Adrenal gland (tissue), 5 donors: ENCODE measurements around the gene EPB42.

Experiments
- POLR2A ChIP-seq, 2 donors: fragments of 450-650 bp; IDR thresholded peaks; one replicate each; pipeline ENCODE4 v1.6.1; 2017; ENCODE audit warnings: antibody characterized with exemption in 2 of 2, mild to moderate bottlenecking in 2 of 2, moderate library complexity in 1 of 2
- TF ChIP-seq, protein P1 (sequence below), 6 experiments: fragments of 450-650 bp in 4 of 6; fragments of 200-600 bp in 2 of 6; sonication (generic) in 1 of 6; IDR thresholded peaks; 1 replicate in 5 of 6; 2 replicates in 1 of 6; pipeline versions ENCODE4 v1.5.1 to v1.8.0; 2016 to 2021; ENCODE audit warnings: antibody characterized with exemption in 6 of 6, mild to moderate bottlenecking in 2 of 6, moderate library complexity in 1 of 6
- donor health status: DM: no; HTN: no; CAD: no.

- TF ChIP-seq, protein P1, sequence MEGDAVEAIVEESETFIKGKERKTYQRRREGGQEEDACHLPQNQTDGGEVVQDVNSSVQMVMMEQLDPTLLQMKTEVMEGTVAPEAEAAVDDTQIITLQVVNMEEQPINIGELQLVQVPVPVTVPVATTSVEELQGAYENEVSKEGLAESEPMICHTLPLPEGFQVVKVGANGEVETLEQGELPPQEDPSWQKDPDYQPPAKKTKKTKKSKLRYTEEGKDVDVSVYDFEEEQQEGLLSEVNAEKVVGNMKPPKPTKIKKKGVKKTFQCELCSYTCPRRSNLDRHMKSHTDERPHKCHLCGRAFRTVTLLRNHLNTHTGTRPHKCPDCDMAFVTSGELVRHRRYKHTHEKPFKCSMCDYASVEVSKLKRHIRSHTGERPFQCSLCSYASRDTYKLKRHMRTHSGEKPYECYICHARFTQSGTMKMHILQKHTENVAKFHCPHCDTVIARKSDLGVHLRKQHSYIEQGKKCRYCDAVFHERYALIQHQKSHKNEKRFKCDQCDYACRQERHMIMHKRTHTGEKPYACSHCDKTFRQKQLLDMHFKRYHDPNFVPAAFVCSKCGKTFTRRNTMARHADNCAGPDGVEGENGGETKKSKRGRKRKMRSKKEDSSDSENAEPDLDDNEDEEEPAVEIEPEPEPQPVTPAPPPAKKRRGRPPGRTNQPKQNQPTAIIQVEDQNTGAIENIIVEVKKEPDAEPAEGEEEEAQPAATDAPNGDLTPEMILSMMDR (IDR thresholded peaks at IDR 0.05) = no peak
- no peak for TF ChIP-seq POLR2A (IDR thresholded peaks at IDR 0.05)
Measured at GRCh38 chr15:43237842-43238470, 17.1 kb upstream of the EPB42 start.
